SK-N-SH (cell line): Measurements from ENCODE around the gene CHST6. TPM values are rescaled to one million over a fixed set of nuclear protein-coding genes. Genes with fewer than 3 reads are reported as not detected.
A peak's percentile ranks its signal among the peaks of the same experiment; 100 is the strongest.
"Not testable (repeated sequence)": the region's sequence is repeated elsewhere in the genome, so short reads cannot be mapped to it uniquely, and the experiment has no call there.

ENCODE experiments used
- CTCF ChIA-PET: fragments of 300-600, 350-600 bp; formaldehyde crosslinking; extraction: SDS; loops from one replicate; lab custom pipeline; 2021; lab: Yijun Ruan, JAX
- POLR2A ChIA-PET: fragments of 350-600 bp; sonication (Branson Sonifier 250); formaldehyde crosslinking; extraction: SDS; loops from one replicate; lab custom pipeline; 2020; ENCODE audit warnings: antibody characterized with exemption, inconsistent platforms; lab: Yijun Ruan, JAX
- DNase-seq: peaks from one replicate; pipeline ENCODE4 v3.0.0; 2012
- H2AFZ ChIP-seq: fragments of 200-600 bp; sonication (generic); 2 replicates; pipeline ENCODE4 v1.8.1; 2016; ENCODE audit warnings: antibody characterized with exemption, mild to moderate bottlenecking, low read depth
- H3F3A ChIP-seq: fragments of 200-600 bp; sonication (generic); replicated peaks from 2 replicates; pipeline ENCODE3; 2016; ENCODE audit warnings: antibody characterized with exemption, mild to moderate bottlenecking; ENCODE audit not compliant: insufficient read depth
- H3K27ac ChIP-seq, 2 experiments: fragments of 200-500 bp in 1 of 2; fragments of 200-600 bp in 1 of 2; sonication (Bioruptor generic) in 1 of 2; sonication (generic), shearing (Covaris generic) in 1 of 2; 2 replicates each; pipeline versions ENCODE4 v1.5.1 to v1.6.1; 2014 to 2016; ENCODE audit warnings: low read depth in 2 of 2, inconsistent platforms in 1 of 2, low read length in 1 of 2, mild to moderate bottlenecking in 1 of 2, mixed read lengths in 1 of 2
- H3K27me3 ChIP-seq: fragments of 200-600 bp; sonication (generic), shearing (Covaris generic); 2 replicates; pipeline ENCODE4 v1.6.1; 2016; ENCODE audit warnings: mixed run types; ENCODE audit not compliant: insufficient read depth
- H3K36me3 ChIP-seq, 2 experiments: fragments of 200-500 bp in 1 of 2; fragments of 200-600 bp in 1 of 2; sonication (Bioruptor generic) in 1 of 2; sonication (generic) in 1 of 2; replicated peaks in 1 of 2; 2 replicates each; pipeline versions ENCODE3 to v1.5.1; 2014 to 2016; ENCODE audit warnings: low read length in 1 of 2, mild to moderate bottlenecking in 1 of 2; ENCODE audit not compliant: insufficient read depth in 2 of 2, control insufficient read depth in 1 of 2
- H3K4me1 ChIP-seq, 2 experiments: fragments of 200-500 bp in 1 of 2; fragments of 200-600 bp in 1 of 2; sonication (Bioruptor generic) in 1 of 2; sonication (generic), shearing (Covaris generic) in 1 of 2; 2 replicates each; pipeline versions ENCODE4 v1.5.1 to v1.6.1; 2014 to 2016; ENCODE audit warnings: low read depth in 1 of 2, low read length in 1 of 2, mixed run types in 1 of 2; ENCODE audit not compliant: insufficient read depth in 2 of 2, control insufficient read depth in 1 of 2
- H3K4me2 ChIP-seq: fragments of 200-600 bp; sonication (generic), shearing (Covaris generic); 2 replicates; pipeline ENCODE4 v1.6.1; 2017; ENCODE audit warnings: mixed run types
- H3K4me3 ChIP-seq, 2 experiments: fragments of 200-500 bp in 1 of 2; fragments of 200-600 bp in 1 of 2; sonication (Bioruptor generic) in 1 of 2; sonication (generic), shearing (Covaris generic) in 1 of 2; 2 replicates each; pipeline versions ENCODE4 v1.5.1 to v1.8.1; 2014 to 2016; ENCODE audit warnings: low read depth in 2 of 2, inconsistent platforms in 1 of 2, low read length in 1 of 2, mild to moderate bottlenecking in 1 of 2, mixed read lengths in 1 of 2, moderate library complexity in 1 of 2
- H3K79me2 ChIP-seq: fragments of 200-600 bp; sonication (generic); 2 replicates; pipeline ENCODE4 v1.8.1; 2017; ENCODE audit warnings: mild to moderate bottlenecking; ENCODE audit not compliant: insufficient read depth
- H3K9ac ChIP-seq: fragments of 200-600 bp; sonication (generic); 2 replicates; pipeline ENCODE4 v1.6.1; 2017; ENCODE audit warnings: mixed run types
- H3K9me2 ChIP-seq: fragments of 200-600 bp; sonication (generic); 2 replicates; pipeline ENCODE4 v1.6.1; 2017; ENCODE audit warnings: mixed run types
- H3K9me3 ChIP-seq: fragments of 200-600 bp; sonication (generic); 2 replicates; pipeline ENCODE4 v1.6.1; 2017; ENCODE audit warnings: mixed run types, mild to moderate bottlenecking, moderate library complexity
- H4K20me1 ChIP-seq: fragments of 200-600 bp; sonication (generic); 2 replicates; pipeline ENCODE4 v1.6.1; 2017; ENCODE audit warnings: mild to moderate bottlenecking, mixed run types; ENCODE audit not compliant: insufficient read depth
- EP300 ChIP-seq, 2 experiments: IDR thresholded peaks; 2 replicates each; pipeline versions ENCODE4 v1.4.0 to v1.6.1; 2012; ENCODE audit warnings: borderline replicate concordance in 1 of 2, low read depth in 1 of 2, low read length in 1 of 2
- FOXJ3 ChIP-seq: sonication (generic); formaldehyde crosslinking; IDR thresholded peaks from 2 replicates; pipeline ENCODE4 v1.5.1; 2020; ENCODE audit warnings: mild to moderate bottlenecking, missing genetic modification reagents
- GATA2 ChIP-seq: sonication (generic); formaldehyde crosslinking; IDR thresholded peaks from 2 replicates; pipeline ENCODE4 v1.5.0; 2020; ENCODE audit warnings: mild to moderate bottlenecking, missing genetic modification reagents
- MEF2A ChIP-seq: IDR thresholded peaks from 2 replicates; pipeline ENCODE4 v1.4.0; 2012; ENCODE audit warnings: low read depth, borderline replicate concordance
- RCOR1 ChIP-seq: fragments of 150-350 bp; IDR thresholded peaks from 2 replicates; pipeline ENCODE4 v1.6.1; 2017; ENCODE audit warnings: antibody characterized with exemption, low read length
- RXRA ChIP-seq: IDR thresholded peaks from 2 replicates; pipeline ENCODE4 v1.4.0; 2012; ENCODE audit warnings: low read depth, mild to moderate bottlenecking, borderline replicate concordance
- USF2 ChIP-seq: fragments of 150-350 bp; IDR thresholded peaks from 2 replicates; pipeline ENCODE4 v1.6.1; 2017; ENCODE audit warnings: antibody characterized with exemption, low read length, low read depth, borderline replicate concordance
- WGBS: methylation state at CpG from one replicate; pipeline ENCODE4 v1.1.6; 2017; ENCODE audit warnings: low lambda C conversion rate; 5-methylcytosine and 5-hydroxymethylcytosine counted together
- polyA plus RNA-seq, 3 experiments: library from polyadenylated mRNA; depleted of rRNA; stranded (reverse); fragments of >200 nt; gene quantifications; 2 replicates each; pipeline ENCODE4 v1.2.3, GENCODE V29; 2012

Gene CHST6
- polyA plus RNA-seq, 1 of the 3 experiments (the other 2 are of a cell fraction): 0.30 TPM

GRCh38 chr16:75457485-75458021, 37.7 kb downstream of the CHST6 start (continued):
- TF ChIP-seq USF2 (no peak), MEF2A (no peak), RXRA (no peak)
- TF ChIP-seq, all 33 proteins: peak for 0

DNA sequence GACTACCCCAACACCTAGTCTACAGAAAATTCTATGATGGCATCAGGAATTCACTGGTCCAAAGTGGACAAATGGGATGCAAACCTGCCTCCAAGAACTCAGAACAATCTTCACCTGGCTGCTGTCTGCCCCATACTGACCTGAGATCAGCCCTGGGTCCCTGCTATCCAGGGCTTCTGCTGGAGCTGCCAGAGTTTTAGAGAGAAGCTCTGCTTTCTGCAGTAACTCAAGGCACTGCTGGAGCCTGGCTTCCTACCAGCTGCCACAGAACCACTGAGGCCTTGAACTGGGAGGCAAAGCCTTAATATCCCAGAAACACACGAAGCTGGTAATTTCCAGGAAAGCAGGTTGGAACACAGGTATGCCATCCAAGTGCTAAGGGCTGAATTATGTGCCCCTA, 38.3 kb downstream of the CHST6 start:
- ChIA-PET CTCF (interaction anchor here (0.8 to 2.6 kb wide), 6 partner anchors 8 to 307 kb away, joined by 3 to 8 read pairs (median 5); partner anchors contain the start of gene CFDP1), POLR2A (interaction anchor here (1.8 kb wide), 1 partner anchor 23 kb away, joined by 5 read pairs; the partner anchor contains the start of gene CFDP1)
- no peak for DNase-seq
- Histone ChIP-seq H4K20me1 (peaks cover 59% of the 10 kb centered on the region), H2AFZ (no peak overlapping the region), H3K4me3 (no peak overlapping the region), H3K9me3 (no peaks in the 10 kb centered on the region), H3K9me2 (no peaks in the 10 kb centered on the region), H3K9ac (no peak overlapping the region), H3K79me2 (peaks cover 97% of the 10 kb centered on the region), H3K4me1 (peaks cover 0 to 28% of the 10 kb centered on the region in 2 experiments; a peak in 2 of 4 replicates), H3K4me2 (no peak overlapping the region), H3F3A (no peaks in the 10 kb centered on the region), H3K27me3 (no peaks in the 10 kb centered on the region), H3K27ac (peak overlapping the region in 1 of 2 experiments; percentile 62; a peak in 2 of 4 replicates), H3K36me3 (no peaks in the 10 kb centered on the region)
- WGBS: 100% methylated on average over 1 of the region's 1 CpG
- TF ChIP-seq GATA2 (CRISPR knock-in tag) (peak; percentile 62), EP300 (IDR thresholded peaks at IDR 0.05; ENCODE audit: borderline replicate concordance in 1 of 2, low read depth in 1 of 2, low read length in 1 of 2) (no peak), FOXJ3 (CRISPR knock-in tag) (peak; percentile 32; the same call in 1 of the 2 replicates), RCOR1 (peak; percentile 29; the same call in 1 of the 2 replicates)

GRCh38 chr16:75456486-75456885, 38.8 kb downstream of the CHST6 start:
- not testable (repeated sequence) for H3K27me3 ChIP-seq, H3K4me3 ChIP-seq, H3K9me3 ChIP-seq, H3K4me2 ChIP-seq, H3K9me2 ChIP-seq, H3F3A ChIP-seq, DNase-seq, H3K36me3 ChIP-seq, H2AFZ ChIP-seq, H3K9ac ChIP-seq
- POLR2A ChIA-PET: interaction anchor here (1.8 kb wide), 1 partner anchor 23 kb away, joined by 5 read pairs; the partner anchor contains the start of gene CFDP1
- H3K79me2 ChIP-seq: peaks cover 97% of the 10 kb centered on the region
- 98% methylated on average over 4 of the region's 4 CpGs for WGBS
- H3K4me1 ChIP-seq: peaks cover 0 to 28% of the 10 kb centered on the region in 2 experiments; a peak in 2 of 4 replicates
- H3K27ac ChIP-seq: peak overlapping the region in 1 of 2 experiments; percentile 62; a peak in 1 of 4 replicates
- CTCF ChIA-PET: interaction anchor here (0.8 to 2.6 kb wide), 4 partner anchors 9 to 222 kb away, joined by 3 to 8 read pairs (median 6); partner anchors contain the start of gene CFDP1
- H4K20me1 ChIP-seq: peaks cover 59% of the 10 kb centered on the region
